HG03135 (cell line): Measurements from ENCODE around the gene EXD3.
"Not testable (repeated sequence)": the region's sequence is repeated elsewhere in the genome, so short reads cannot be mapped to it uniquely, and the experiment has no call there.

Experiments
- ATAC-seq: cut with Tn5 transposase; IDR thresholded peaks from one replicate; pipeline ENCODE4 v1.9.1; 2021; ENCODE audit warnings: mild to moderate bottlenecking, moderate library complexity; ENCODE audit not compliant: unreplicated experiment

The EXD3 gene

DNA sequence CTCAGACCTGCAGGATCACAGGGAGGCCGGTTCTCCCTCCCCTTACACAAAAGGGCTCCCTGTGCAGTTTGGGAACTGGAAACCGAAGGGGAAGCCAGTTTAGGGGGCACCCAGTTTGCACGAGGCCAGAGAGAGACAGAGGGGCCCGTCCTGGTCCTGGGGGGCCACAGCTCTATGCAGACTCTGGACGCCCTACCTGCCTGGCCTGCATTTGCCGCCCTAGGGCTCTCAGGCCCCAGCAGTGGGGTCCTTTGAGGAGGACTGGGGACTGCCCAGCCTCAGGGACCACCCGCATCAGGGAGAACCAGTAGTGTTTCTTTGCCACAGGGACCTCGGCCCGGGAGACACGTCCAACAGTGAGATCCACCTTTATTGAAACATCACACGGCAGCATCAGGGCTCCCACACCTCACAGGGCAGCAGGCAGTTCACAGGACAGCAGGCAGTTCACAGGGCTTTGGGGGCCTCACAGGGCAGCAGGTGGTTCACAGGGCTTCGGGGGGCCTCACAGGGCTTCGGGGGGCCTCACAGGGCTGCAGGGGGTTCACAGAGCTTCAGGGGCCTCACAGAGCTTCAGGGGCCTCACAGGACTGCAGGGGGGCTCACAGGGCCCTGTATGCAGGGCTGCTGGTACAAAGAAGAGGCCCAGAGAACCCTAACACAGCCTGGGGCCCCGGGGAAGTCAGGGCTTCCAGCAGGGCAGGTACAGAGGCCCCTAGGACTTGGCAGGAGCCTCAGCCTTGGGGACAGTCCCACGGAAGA, 36.8 kb upstream of the EXD3 start:
- ATAC-seq, result no peak

GRCh38 chr9:137459152-137459600, 36.2 kb upstream of the EXD3 start, which contains the start of gene NSMF:
TSS of gene NSMF (minus strand) at chr9:137459334. CDS start at chr9:137459102, 232 bp downstream.
- peak; percentile 60 for ATAC-seq

GRCh38 chr9:137458194-137459151, 35.5 kb upstream of the EXD3 start:
- peak; percentile 7 for ATAC-seq

DNA sequence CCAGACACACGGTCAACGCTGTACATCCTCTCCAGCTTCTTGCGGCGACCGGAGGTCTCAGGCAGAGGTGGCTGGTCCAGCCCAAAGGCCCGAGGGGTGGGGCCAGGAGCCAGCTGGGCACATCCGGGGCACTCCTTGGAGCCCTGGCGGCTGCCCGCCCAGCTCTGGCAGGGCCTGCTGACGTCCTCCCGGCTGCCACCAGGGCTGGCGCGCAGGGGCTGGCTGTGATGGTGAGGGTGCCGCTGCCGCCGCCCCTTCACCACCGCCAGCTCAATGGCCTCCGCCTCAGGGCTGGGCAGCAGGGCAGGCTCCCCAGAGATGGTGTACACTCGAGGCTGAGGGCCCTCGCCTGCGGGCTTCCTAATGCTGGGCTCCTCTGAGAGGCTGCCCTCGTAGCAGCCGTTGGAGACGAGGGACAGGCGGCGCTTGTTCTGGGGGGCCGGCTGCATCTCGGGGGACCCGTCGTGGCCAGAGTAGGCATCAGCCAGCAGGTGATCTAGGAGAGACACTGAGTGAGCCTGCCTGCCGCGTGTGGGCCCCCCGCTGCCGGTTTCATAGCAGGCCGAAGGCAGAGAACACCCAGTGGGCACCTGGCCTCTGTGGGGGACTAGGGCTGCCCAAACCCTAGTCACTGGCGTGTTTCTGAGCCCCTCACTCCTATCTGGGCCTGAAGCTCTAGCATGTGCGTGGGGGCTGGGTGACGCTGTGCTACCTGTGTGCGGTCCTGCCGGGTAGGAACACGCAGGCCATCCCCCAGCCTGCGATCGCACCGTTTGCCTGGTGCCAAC, 34.6 kb upstream of the EXD3 start:
- no peak for ATAC-seq

GRCh38 chr9:137456864-137457405, 34.0 kb upstream of the EXD3 start:
- no peak for ATAC-seq

GRCh38 chr9:137456061-137456863, 33.3 kb upstream of the EXD3 start:
- ATAC-seq, result no peak

GRCh38 chr9:137455359-137455991, 32.5 kb upstream of the EXD3 start:
- ATAC-seq, result no peak

DNA sequence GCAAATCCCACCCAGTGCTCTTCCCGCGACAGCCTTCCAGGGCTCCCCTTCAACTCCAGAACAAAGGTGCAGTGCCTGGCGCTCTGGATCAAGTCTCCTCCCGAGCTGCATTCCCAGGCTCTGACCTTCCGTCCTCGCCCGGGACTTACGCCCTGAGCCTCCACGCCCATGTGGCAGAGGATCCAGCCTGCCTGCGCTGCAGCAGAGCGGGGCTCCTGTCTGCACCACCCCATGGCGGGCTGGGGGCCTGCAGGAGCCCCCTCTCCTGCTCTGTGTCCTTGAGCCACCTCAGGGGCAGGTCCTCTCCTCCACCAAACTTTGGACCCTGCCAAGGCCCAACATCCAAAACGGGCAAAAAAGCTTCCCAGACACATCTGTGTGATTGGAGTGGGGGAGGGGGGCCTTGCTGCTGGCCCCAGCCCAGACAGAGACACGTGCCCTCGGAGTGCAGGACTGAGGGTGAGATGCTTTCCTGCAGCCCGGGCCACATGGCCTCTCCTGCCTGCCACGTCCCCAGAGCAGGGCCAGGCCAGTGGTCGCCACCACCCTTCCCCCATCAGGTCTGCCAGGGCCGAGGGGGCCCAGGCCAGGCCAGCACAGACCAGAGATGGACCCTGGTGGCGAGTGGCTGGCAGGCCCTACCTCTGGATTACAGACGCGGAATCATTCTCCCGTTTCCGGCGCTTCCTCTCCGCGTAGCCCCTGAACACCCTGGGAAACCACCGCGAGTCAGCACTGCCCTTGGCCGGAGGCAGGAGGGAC, 31.8 kb upstream of the EXD3 start:
- ATAC-seq, result no peak

DNA sequence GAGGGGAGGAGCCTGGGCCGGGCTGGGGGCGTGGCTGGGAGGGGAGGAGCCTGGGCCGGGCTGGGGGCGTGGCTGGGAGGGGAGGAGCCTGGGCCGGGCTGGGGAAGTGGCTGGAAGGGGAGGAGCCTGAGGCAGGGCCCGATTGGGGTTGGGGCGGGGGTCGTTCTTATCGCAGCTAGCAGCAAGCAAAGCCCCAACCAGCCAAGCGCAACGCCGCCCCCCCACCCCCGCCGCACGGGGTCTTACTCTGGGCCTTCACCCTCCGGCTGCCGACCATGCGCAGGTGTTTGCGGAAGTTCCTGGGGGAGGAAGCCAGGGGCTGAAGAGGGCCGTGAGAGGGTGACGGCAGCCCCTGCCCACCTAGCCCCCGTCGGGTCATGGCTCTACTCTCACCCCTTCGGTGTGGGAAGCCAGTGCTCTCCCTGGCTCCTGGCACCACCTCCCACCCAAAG, 31.2 kb upstream of the EXD3 start:
- no peak for ATAC-seq

DNA sequence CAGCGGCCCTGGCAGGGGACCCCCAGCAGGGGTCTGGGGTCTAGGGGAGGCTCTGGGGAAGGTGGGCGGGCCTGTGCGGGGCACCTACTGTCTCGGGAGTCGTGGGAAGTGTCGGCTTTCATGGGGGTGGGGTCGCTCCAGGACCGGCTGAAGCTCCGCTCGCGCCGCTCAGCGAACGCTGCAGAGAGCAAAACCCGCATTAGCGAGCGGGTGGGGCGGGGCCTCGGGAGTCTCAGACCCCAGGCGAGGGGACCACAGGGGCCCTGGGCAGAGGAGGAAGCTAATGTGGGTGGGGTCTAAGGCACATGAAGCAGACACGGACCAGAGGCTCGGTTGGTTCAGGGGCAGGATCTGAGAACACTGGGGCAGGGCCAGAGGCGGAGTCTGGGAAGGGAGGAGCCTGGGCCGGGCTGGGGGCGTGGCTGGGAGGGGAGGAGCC, 30.7 kb upstream of the EXD3 start:
- ATAC-seq, result no peak

GRCh38 chr9:137452761-137453642, 30.0 kb upstream of the EXD3 start:
- ATAC-seq, result no peak

GRCh38 chr9:137452006-137452760, 29.2 kb upstream of the EXD3 start:
- ATAC-seq, result no peak

- not testable (repeated sequence) for ATAC-seq
These were observed 28.5 kb upstream of the EXD3 start for GRCh38 chr9:137451264-137452005.

- not testable (repeated sequence) for ATAC-seq
These were observed 27.7 kb upstream of the EXD3 start for GRCh38 chr9:137450539-137451222.

DNA sequence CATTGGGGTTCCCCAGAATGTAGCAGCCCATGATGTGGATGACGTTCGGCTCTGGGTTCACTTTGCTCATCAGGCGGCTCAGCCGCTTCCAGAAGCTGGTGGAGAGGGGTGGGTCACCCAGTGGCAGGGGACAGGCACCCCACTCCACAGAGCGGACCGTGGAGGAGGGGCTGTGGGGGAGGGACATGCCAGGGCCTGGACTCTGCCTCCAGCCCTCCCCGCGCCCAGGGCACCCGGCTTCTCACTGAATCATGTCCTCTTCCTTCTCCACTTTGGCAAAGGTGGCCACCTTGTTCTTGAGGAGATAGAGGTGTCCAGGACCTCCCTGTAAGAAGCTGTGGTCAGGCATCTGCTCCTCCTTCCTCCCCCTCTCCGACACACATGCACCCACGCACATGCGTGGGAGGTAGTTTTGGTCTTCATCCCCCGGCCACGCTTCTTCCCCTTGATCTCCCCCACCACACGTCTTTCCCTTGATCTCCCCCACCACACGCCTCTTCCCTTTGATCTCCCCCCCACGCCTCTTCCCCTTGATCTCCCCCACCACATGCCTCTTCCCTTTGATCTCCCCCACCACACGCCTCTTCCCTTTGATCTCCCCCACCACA, 27.1 kb upstream of the EXD3 start:
- no peak for ATAC-seq
